ENCODE measurements around the gene VASN. TPM values are rescaled to one million over a fixed set of nuclear protein-coding genes. Genes with fewer than 3 reads are reported as not detected.

Gene VASN
- total RNA-seq, 2 experiments from 2014 or later = not detected

DNA sequence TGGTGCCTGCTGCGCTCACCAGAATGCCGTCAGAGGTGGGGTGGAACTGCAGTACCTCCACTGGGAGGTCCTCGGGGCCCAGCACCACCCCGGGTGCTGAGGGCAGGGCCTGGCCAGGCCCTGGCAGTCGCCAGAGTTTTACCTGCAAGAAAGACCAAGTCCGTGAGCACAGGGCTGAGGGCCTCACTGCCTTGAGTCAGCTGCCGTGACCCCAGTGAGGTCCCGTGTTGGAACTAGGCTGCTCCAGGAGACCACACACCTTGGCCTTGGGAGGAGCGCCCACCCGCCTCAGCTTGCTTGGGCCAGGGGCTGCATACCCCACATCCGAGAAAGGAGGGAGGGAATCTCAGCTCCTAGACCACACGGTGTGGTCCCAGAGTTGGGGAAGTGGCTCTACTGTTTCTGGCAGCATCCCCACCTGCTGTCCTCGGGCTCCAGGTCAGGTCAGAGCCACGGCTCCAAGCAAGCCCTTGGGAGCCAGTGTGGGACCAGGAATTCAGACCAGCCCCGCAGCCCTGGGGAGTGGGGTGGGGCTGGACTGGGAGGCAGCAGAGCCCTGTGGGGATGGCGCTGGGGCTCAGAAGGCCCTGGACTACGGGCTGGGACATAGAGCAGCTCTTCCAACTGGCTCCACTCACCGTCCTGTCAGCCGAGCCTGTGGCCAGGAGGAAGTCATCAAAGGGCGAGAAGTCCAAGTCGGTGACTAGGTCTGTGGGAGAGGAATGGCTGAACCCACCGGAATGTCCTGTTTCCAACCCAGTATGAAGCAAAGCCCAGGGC is 36.1 kb downstream of the VASN start:
- H2AFZ ChIP-seq (ENCODE audit: low read length) = no peak overlapping the region
- POLR2A ChIA-PET = no interaction called here
- CTCF ChIA-PET (ENCODE audit: unreplicated experiment) = no interaction called here
- H3K9me3 ChIP-seq (ENCODE audit: low read length) = no peaks in the 10 kb centered on the region
- H3K79me2 ChIP-seq (ENCODE audit: insufficient read depth, low read depth, low read length) = no peaks in the 10 kb centered on the region
- no peak overlapping the region for H3K4me2 ChIP-seq (ENCODE audit: low read length)
- no TSS peak for BruUV-seq (replicated peaks)
- H3K36me3 ChIP-seq (ENCODE audit: insufficient read depth, low read length) = peaks cover 81% of the 10 kb centered on the region
- intact Hi-C loops (cut with micrococcal nuclease; ENCODE audit: unreplicated experiment) = no loop called here
- no peak overlapping the region for H3K4me3 ChIP-seq (ENCODE audit: low read depth, low read length, poor library complexity, severe bottlenecking)
- TF ChIP-seq CTCF (conservative IDR thresholded peaks at IDR 0.05; ENCODE audit: low read length) (no peak), EZH2phosphoT487 (IDR thresholded peaks at IDR 0.05; ENCODE audit: borderline replicate concordance, low read depth, low read length) (no peak)
- H3K27ac ChIP-seq (ENCODE audit: low read depth, low read length, poor library complexity, severe bottlenecking) = no peak overlapping the region
- H4K20me1 ChIP-seq (ENCODE audit: insufficient read depth, low read length) = no peaks in the 10 kb centered on the region
- no peaks in the 10 kb centered on the region for H3K4me1 ChIP-seq (ENCODE audit: insufficient read depth, low read length, poor library complexity, severe bottlenecking)
- no peaks in the 10 kb centered on the region for H3K9me2 ChIP-seq (ENCODE audit: insufficient read depth, low read length)
- DNase-seq (ENCODE audit: low spot score) = no peak

- H3K9me2 ChIP-seq (ENCODE audit: insufficient read depth, low read length) = no peaks in the 10 kb centered on the region
- DNase-seq (ENCODE audit: low spot score) = no peak
- no peak overlapping the region for H3K4me3 ChIP-seq (ENCODE audit: low read depth, low read length, poor library complexity, severe bottlenecking)
- BruUV-seq (replicated peaks) = no TSS peak
- H3K4me2 ChIP-seq (ENCODE audit: low read length) = no peak overlapping the region
- no peak overlapping the region for H3K27ac ChIP-seq (ENCODE audit: low read depth, low read length, poor library complexity, severe bottlenecking)
- no peak for TF ChIP-seq EZH2phosphoT487 (IDR thresholded peaks at IDR 0.05; ENCODE audit: borderline replicate concordance, low read depth, low read length)
- no peak for TF ChIP-seq CTCF (conservative IDR thresholded peaks at IDR 0.05; ENCODE audit: low read length)
- peaks cover 81% of the 10 kb centered on the region for H3K36me3 ChIP-seq (ENCODE audit: insufficient read depth, low read length)
- H3K4me1 ChIP-seq (ENCODE audit: insufficient read depth, low read length, poor library complexity, severe bottlenecking) = no peaks in the 10 kb centered on the region
- H2AFZ ChIP-seq (ENCODE audit: low read length) = no peak overlapping the region
- ChIA-PET CTCF (ENCODE audit: unreplicated experiment) (no interaction called here), POLR2A (no interaction called here)
- no peaks in the 10 kb centered on the region for H4K20me1 ChIP-seq (ENCODE audit: insufficient read depth, low read length)
- no peaks in the 10 kb centered on the region for H3K9me3 ChIP-seq (ENCODE audit: low read length)
- H3K79me2 ChIP-seq (ENCODE audit: insufficient read depth, low read depth, low read length) = no peaks in the 10 kb centered on the region
- intact Hi-C loops (cut with micrococcal nuclease; ENCODE audit: unreplicated experiment) = no loop called here
Measured at GRCh38 chr16:4408323-4408690, 36.7 kb downstream of the VASN start.

DNA sequence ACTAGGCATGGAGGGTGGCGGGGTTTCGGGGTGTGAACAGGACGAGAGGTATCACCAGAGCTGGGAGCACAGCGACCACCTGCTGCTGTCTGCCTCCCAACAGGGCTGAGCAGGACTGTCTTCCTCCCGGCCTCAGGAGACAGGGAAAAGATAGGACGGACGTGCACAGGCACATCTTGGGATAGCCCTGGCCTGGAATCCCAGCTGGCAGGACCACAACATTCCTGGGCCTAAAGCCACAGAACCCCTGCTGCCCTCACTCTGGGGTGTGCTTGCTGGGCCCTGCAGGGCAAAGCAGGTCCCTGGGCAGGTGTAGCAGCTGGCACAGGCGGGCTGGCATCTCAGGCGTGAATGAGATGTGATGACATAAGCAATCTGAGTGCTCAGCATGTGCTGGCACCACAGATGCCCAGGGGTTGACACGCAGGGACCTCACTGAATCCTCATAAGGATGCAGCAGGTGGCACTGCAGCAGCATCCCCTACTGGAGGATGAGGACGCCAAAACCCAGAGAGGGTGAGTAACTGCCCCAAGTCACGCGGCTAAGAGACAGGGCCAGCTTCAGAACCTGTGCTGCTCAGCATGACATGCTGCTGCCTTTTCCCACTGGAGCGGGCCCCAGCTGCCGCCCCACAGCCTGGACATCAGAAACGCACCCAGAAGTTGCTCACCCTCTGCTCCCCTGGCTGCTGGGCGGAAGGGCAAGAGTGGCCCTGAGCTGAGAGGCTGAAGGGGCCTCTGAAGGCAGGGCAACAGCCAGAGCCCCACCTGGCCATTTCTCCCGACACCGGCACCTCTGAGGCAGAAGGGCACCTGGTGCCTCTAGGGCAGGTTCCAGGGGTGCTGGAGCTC is 37.7 kb downstream of the VASN start:
- no peaks in the 10 kb centered on the region for H3K9me2 ChIP-seq (ENCODE audit: insufficient read depth, low read length)
- no peaks in the 10 kb centered on the region for H4K20me1 ChIP-seq (ENCODE audit: insufficient read depth, low read length)
- H3K36me3 ChIP-seq (ENCODE audit: insufficient read depth, low read length) = peaks cover 71% of the 10 kb centered on the region
- no peak for DNase-seq (ENCODE audit: low spot score)
- ChIA-PET CTCF (ENCODE audit: unreplicated experiment) (no interaction called here), POLR2A (no interaction called here)
- H3K79me2 ChIP-seq (ENCODE audit: insufficient read depth, low read depth, low read length) = peaks cover 7% of the 10 kb centered on the region; the same call in 1 of the 2 replicates
- intact Hi-C loops (cut with micrococcal nuclease; ENCODE audit: unreplicated experiment) = no loop called here
- H3K4me3 ChIP-seq (ENCODE audit: low read depth, low read length, poor library complexity, severe bottlenecking) = no peak overlapping the region
- H3K4me2 ChIP-seq (ENCODE audit: low read length) = no peak overlapping the region
- peaks cover 9% of the 10 kb centered on the region for H3K4me1 ChIP-seq (ENCODE audit: insufficient read depth, low read length, poor library complexity, severe bottlenecking)
- no peaks in the 10 kb centered on the region for H3K9me3 ChIP-seq (ENCODE audit: low read length)
- H2AFZ ChIP-seq (ENCODE audit: low read length) = no peak overlapping the region
- no TSS peak for BruUV-seq (replicated peaks)
- H3K27ac ChIP-seq (ENCODE audit: low read depth, low read length, poor library complexity, severe bottlenecking) = no peak overlapping the region
- TF ChIP-seq EZH2phosphoT487 (IDR thresholded peaks at IDR 0.05; ENCODE audit: borderline replicate concordance, low read depth, low read length) = no peak
- 0 out of 2 replicates have a peak, but pooled peaks have one; percentile 26 for TF ChIP-seq CTCF (conservative IDR thresholded peaks at IDR 0.05; ENCODE audit: low read length)
